GM23248 (cell line): Measurements from ENCODE around the gene CFAP99.

Experiments
- EZH2 ChIP-seq: fragments of 200-600 bp; sonication (generic); IDR thresholded peaks from 2 replicates; pipeline ENCODE4 v1.6.1; 2018; ENCODE audit warnings: antibody characterized with exemption, mild to moderate bottlenecking; ENCODE audit not compliant: insufficient read depth, poor library complexity, severe bottlenecking
- EZH2phosphoT487 ChIP-seq: fragments of 200-600 bp; sonication (generic); IDR thresholded peaks from 2 replicates; pipeline ENCODE4 v1.6.1; 2018; ENCODE audit warnings: antibody characterized with exemption, moderate library complexity, mild to moderate bottlenecking, low read depth; ENCODE audit not compliant: insufficient read depth

DNA sequence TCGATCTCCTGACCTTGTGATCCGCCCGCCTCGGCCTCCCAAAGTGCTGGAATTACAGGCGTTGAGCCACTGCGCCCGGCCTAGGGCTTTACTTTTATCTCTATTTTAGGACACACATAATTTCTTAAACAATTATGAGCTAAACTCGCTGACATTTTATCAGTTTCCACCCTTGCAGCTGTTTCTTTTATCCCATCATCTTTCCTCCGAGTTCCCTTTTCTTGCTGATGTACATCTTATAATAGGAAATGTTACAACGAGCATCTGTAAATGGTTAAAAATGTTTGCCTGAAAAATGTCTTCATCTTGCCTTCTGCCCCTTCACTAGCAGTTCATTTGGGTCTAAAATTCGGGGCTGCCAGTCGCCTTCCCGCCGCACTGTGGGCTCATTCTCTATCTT is 41.5 kb upstream of the CFAP99 start:
- TF ChIP-seq EZH2 (no peak), EZH2phosphoT487 (no peak)
